ENCODE measurements around the gene VAV2.

DNA sequence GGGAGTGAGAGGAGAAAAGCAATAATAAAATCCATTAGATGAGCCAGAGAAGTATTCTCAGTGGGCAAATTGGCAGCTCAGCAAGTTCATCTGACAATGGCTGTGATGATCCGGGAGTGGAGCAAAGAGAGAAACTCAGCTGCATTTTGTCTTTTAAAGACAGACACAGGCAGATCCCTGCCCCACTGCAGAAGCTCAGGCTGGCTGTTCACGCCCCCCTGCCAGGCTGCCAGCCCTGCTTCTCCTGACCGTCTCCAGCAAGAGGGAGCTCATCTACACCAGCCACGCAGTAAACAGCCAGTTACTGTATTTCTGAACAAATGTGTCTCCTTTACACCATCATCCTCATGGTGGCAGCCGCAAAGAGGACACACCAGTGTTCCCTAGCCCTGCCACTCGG is 139.7 kb downstream of the VAV2 start:
- TF ChIP-seq, protein P1, sequence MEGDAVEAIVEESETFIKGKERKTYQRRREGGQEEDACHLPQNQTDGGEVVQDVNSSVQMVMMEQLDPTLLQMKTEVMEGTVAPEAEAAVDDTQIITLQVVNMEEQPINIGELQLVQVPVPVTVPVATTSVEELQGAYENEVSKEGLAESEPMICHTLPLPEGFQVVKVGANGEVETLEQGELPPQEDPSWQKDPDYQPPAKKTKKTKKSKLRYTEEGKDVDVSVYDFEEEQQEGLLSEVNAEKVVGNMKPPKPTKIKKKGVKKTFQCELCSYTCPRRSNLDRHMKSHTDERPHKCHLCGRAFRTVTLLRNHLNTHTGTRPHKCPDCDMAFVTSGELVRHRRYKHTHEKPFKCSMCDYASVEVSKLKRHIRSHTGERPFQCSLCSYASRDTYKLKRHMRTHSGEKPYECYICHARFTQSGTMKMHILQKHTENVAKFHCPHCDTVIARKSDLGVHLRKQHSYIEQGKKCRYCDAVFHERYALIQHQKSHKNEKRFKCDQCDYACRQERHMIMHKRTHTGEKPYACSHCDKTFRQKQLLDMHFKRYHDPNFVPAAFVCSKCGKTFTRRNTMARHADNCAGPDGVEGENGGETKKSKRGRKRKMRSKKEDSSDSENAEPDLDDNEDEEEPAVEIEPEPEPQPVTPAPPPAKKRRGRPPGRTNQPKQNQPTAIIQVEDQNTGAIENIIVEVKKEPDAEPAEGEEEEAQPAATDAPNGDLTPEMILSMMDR (conservative IDR thresholded peaks at IDR 0.05; ENCODE audit: low read length), result no peak
- no peak for TF ChIP-seq EZH2phosphoT487 (IDR thresholded peaks at IDR 0.05; ENCODE audit: borderline replicate concordance, low read depth, low read length)
